Measurements from ENCODE around the gene ABHD12. TPM values are rescaled to one million over a fixed set of nuclear protein-coding genes. Genes with fewer than 3 reads are reported as not detected.

Gene ABHD12
- polyA plus RNA-seq, 1 experiment: 25.0 TPM

Small RNAs within 50 kb of the gene (small RNA-seq; reads per million reads assigned to genes)
- gene AL121772.2 (ENCODE audit: insufficient read length, low read depth, low replicate concordance): not detected

Other genes starting within 250 kb of the ABHD12 start
- 53.1 and 70.8 TPM in 2 replicates for gene ENTPD6, start 195.1 kb downstream of the ABHD12 start, polyA plus RNA-seq (2011; rRNA removed)
- gene PYGB, start 142.8 kb downstream of the ABHD12 start, polyA plus RNA-seq (2011; rRNA removed): 45.9 and 68.8 TPM in 2 replicates
- 2.7 and 4.7 TPM in 2 replicates for gene GINS1, start 16.8 kb upstream of the ABHD12 start, polyA plus RNA-seq (2011; rRNA removed)
- gene NINL, start 194.7 kb upstream of the ABHD12 start, polyA plus RNA-seq (2011; rRNA removed): 4.5 and 6.2 TPM in 2 replicates
- 3.9 and 6.7 TPM in 2 replicates for gene NANP, start 233.2 kb upstream of the ABHD12 start, polyA plus RNA-seq (2011; rRNA removed)

Measured in BJ (cell line).